ENCODE data around the gene GMDS.

GMDS gene

GRCh38 chr6:2158596-2159271 is 86.7 kb downstream of the GMDS start:
- Histone ChIP-seq H3F3A (ENCODE audit: insufficient read depth, low read length) (no peaks in the 10 kb centered on the region), H3K36me3 (replicated peaks; ENCODE audit: insufficient read depth, low read length) (no peaks in the 10 kb centered on the region), H4K20me1 (ENCODE audit: insufficient read depth, low read length) (no peaks in the 10 kb centered on the region), H3K27ac (ENCODE audit: low read length) (no peak overlapping the region), H3K27me3 (replicated peaks; ENCODE audit: insufficient read depth, low read length) (no peaks in the 10 kb centered on the region), H3K79me2 (ENCODE audit: low read length) (peaks cover 4% of the 10 kb centered on the region; the same call in 1 of the 2 replicates), H3K4me3 (ENCODE audit: low read length) (no peak overlapping the region), H3K9ac (ENCODE audit: low read length) (no peak overlapping the region), H3K9me2 (replicated peaks; ENCODE audit: insufficient read depth, low read length) (no peaks in the 10 kb centered on the region), H3K4me1 (ENCODE audit: low read length) (peaks cover 7% of the 10 kb centered on the region; the same call in 1 of the 2 replicates), H3K4me2 (ENCODE audit: low read depth, low read length) (no peak overlapping the region), H2AFZ (ENCODE audit: low read length) (no peak overlapping the region), H3K9me3 (replicated peaks; ENCODE audit: insufficient read depth, low read length) (no peaks in the 10 kb centered on the region)
- TF ChIP-seq CTCF (IDR thresholded peaks at IDR 0.05; ENCODE audit: low read length) (no peak; the same call in 1 of the 2 replicates), EZH2phosphoT487 (IDR thresholded peaks at IDR 0.05; ENCODE audit: low read length) (no peak), EZH2 (optimal IDR thresholded peaks at IDR 0.05; ENCODE audit: low read depth, low read length) (no peak)
- DNase-seq = no peak

GRCh38 chr6:2157441-2158127 is 87.8 kb downstream of the GMDS start:
- Histone ChIP-seq H3K27ac (ENCODE audit: low read length) (no peak overlapping the region), H4K20me1 (ENCODE audit: insufficient read depth, low read length) (no peaks in the 10 kb centered on the region), H3K27me3 (replicated peaks; ENCODE audit: insufficient read depth, low read length) (no peaks in the 10 kb centered on the region), H2AFZ (ENCODE audit: low read length) (no peak overlapping the region), H3K9me2 (replicated peaks; ENCODE audit: insufficient read depth, low read length) (no peaks in the 10 kb centered on the region), H3K79me2 (ENCODE audit: low read length) (no peaks in the 10 kb centered on the region), H3K9me3 (replicated peaks; ENCODE audit: insufficient read depth, low read length) (no peaks in the 10 kb centered on the region), H3K4me1 (ENCODE audit: low read length) (peaks cover 7% of the 10 kb centered on the region; the same call in 1 of the 2 replicates), H3K36me3 (replicated peaks; ENCODE audit: insufficient read depth, low read length) (no peaks in the 10 kb centered on the region), H3K9ac (ENCODE audit: low read length) (no peak overlapping the region), H3F3A (ENCODE audit: insufficient read depth, low read length) (no peaks in the 10 kb centered on the region), H3K4me3 (ENCODE audit: low read length) (no peak overlapping the region), H3K4me2 (ENCODE audit: low read depth, low read length) (no peak overlapping the region)
- TF ChIP-seq EZH2phosphoT487 (IDR thresholded peaks at IDR 0.05; ENCODE audit: low read length) = no peak
- no peak for TF ChIP-seq CTCF (IDR thresholded peaks at IDR 0.05; ENCODE audit: low read length)
- TF ChIP-seq EZH2 (optimal IDR thresholded peaks at IDR 0.05; ENCODE audit: low read depth, low read length) = no peak
- DNase-seq = peak; percentile 17

GRCh38 chr6:2155206-2155605 is 90.2 kb downstream of the GMDS start:
- TF ChIP-seq CTCF (IDR thresholded peaks at IDR 0.05; ENCODE audit: low read length) (no peak), EZH2 (optimal IDR thresholded peaks at IDR 0.05; ENCODE audit: low read depth, low read length) (no peak), EZH2phosphoT487 (IDR thresholded peaks at IDR 0.05; ENCODE audit: low read length) (no peak)
- Histone ChIP-seq H3K4me1 (ENCODE audit: low read length) (peaks cover 7% of the 10 kb centered on the region; the same call in 1 of the 2 replicates), H3K36me3 (replicated peaks; ENCODE audit: insufficient read depth, low read length) (no peaks in the 10 kb centered on the region), H3K27ac (ENCODE audit: low read length) (no peak overlapping the region), H3K9ac (ENCODE audit: low read length) (no peak overlapping the region), H2AFZ (ENCODE audit: low read length) (no peak overlapping the region), H3K27me3 (replicated peaks; ENCODE audit: insufficient read depth, low read length) (no peaks in the 10 kb centered on the region), H4K20me1 (ENCODE audit: insufficient read depth, low read length) (no peaks in the 10 kb centered on the region), H3K9me2 (replicated peaks; ENCODE audit: insufficient read depth, low read length) (no peaks in the 10 kb centered on the region), H3F3A (ENCODE audit: insufficient read depth, low read length) (no peaks in the 10 kb centered on the region), H3K79me2 (ENCODE audit: low read length) (no peaks in the 10 kb centered on the region), H3K4me3 (ENCODE audit: low read length) (no peak overlapping the region), H3K9me3 (replicated peaks; ENCODE audit: insufficient read depth, low read length) (no peaks in the 10 kb centered on the region), H3K4me2 (ENCODE audit: low read depth, low read length) (no peak overlapping the region)
- DNase-seq = no peak
